GM23248 (cell line): ENCODE results near the gene RPS6KA5. TPM values are rescaled to one million over a fixed set of nuclear protein-coding genes. Genes with fewer than 3 reads are reported as not detected.

Source experiments
- DNase-seq: peaks from one replicate; pipeline ENCODE4 v3.0.0-alpha.2; 2015
- H2AFZ ChIP-seq: fragments of 200-600 bp; sonication (generic); 2 replicates; pipeline ENCODE4 v1.6.1; 2016; ENCODE audit warnings: antibody characterized with exemption
- H3F3A ChIP-seq: fragments of 200-600 bp; sonication (generic); 2 replicates; pipeline ENCODE4 v1.6.1; 2016; ENCODE audit warnings: mild to moderate bottlenecking, antibody characterized with exemption, mixed run types; ENCODE audit not compliant: insufficient read depth
- H3K27ac ChIP-seq: fragments of 200-600 bp; sonication (generic); 2 replicates; pipeline ENCODE4 v1.5.1; 2016; ENCODE audit warnings: mild to moderate bottlenecking
- H3K27me3 ChIP-seq: fragments of 200-600 bp; sonication (generic); replicated peaks from 2 replicates; pipeline ENCODE4 v1.6.1; 2016; ENCODE audit warnings: mild to moderate bottlenecking; ENCODE audit not compliant: insufficient read depth
- H3K36me3 ChIP-seq: fragments of 200-600 bp; sonication (generic); 2 replicates; pipeline ENCODE4 v1.6.1; 2016; ENCODE audit warnings: low read depth, mild to moderate bottlenecking
- H3K4me1 ChIP-seq: fragments of 200-600 bp; sonication (generic); 2 replicates; pipeline ENCODE4 v1.6.1; 2016; ENCODE audit warnings: mild to moderate bottlenecking; ENCODE audit not compliant: insufficient read depth
- H3K4me2 ChIP-seq: fragments of 200-600 bp; sonication (generic); one replicate; pipeline ENCODE4 v1.6.1; 2016; ENCODE audit warnings: mild to moderate bottlenecking; ENCODE audit not compliant: unreplicated experiment
- H3K4me3 ChIP-seq: fragments of 200-600 bp; sonication (generic); 2 replicates; pipeline ENCODE4 v1.5.1; 2016; ENCODE audit warnings: mild to moderate bottlenecking
- H3K79me2 ChIP-seq: fragments of 200-600 bp; sonication (generic); 2 replicates; pipeline ENCODE4 v1.6.1; 2016; ENCODE audit warnings: mild to moderate bottlenecking; ENCODE audit not compliant: insufficient read depth
- H3K9ac ChIP-seq: fragments of 200-600 bp; sonication (generic); 2 replicates; pipeline ENCODE4 v1.6.1; 2016; ENCODE audit warnings: mild to moderate bottlenecking
- H3K9me2 ChIP-seq: fragments of 200-600 bp; sonication (generic); 2 replicates; pipeline ENCODE4 v1.6.1; 2016; ENCODE audit warnings: mixed run types, mild to moderate bottlenecking, moderate library complexity; ENCODE audit not compliant: insufficient read depth
- H3K9me3 ChIP-seq: fragments of 200-600 bp; sonication (generic); one replicate; pipeline ENCODE4 v1.6.1; 2017; ENCODE audit warnings: low read depth
- H4K20me1 ChIP-seq: fragments of 200-600 bp; sonication (generic); 2 replicates; pipeline ENCODE4 v1.6.0; 2016; ENCODE audit not compliant: insufficient read depth
- EZH2 ChIP-seq: fragments of 200-600 bp; sonication (generic); IDR thresholded peaks from 2 replicates; pipeline ENCODE4 v1.6.1; 2018; ENCODE audit warnings: antibody characterized with exemption, mild to moderate bottlenecking; ENCODE audit not compliant: insufficient read depth, poor library complexity, severe bottlenecking
- EZH2phosphoT487 ChIP-seq: fragments of 200-600 bp; sonication (generic); IDR thresholded peaks from 2 replicates; pipeline ENCODE4 v1.6.1; 2018; ENCODE audit warnings: antibody characterized with exemption, moderate library complexity, mild to moderate bottlenecking, low read depth; ENCODE audit not compliant: insufficient read depth
- WGBS, 2 experiments: methylation state at CpG; one replicate each; pipeline ENCODE4 v1.1.6; 2015 to 2017; ENCODE audit warnings: low lambda C conversion rate in 2 of 2, low coverage in 1 of 2; ENCODE audit errors: missing lambda C conversion rate in 2 of 2; 5-methylcytosine and 5-hydroxymethylcytosine counted together
- in situ Hi-C: fragments of 300-500 bp; cut with MboI; formaldehyde crosslinking; loops from 2 replicates; pipeline ENCODE4 v1.15.0; 2020
- polyA plus RNA-seq: library from polyadenylated mRNA; unstranded; fragments of >200 nt; fragmentation: Nextera tagmentation; extraction: Ambion mirVana; gene quantifications from 2 replicates; pipeline ENCODE4 v1.2.1, GENCODE V29; 2016
- total RNA-seq: library from RNA; depleted of rRNA; stranded (reverse); fragments of >200 nt; shearing (Covaris generic); gene quantifications from 2 replicates; pipeline ENCODE4 v1.2.3, GENCODE V29; 2014

The RPS6KA5 gene
- total and polyA plus RNA-seq, 2 experiments from 2014 or later = 0.54 to 1.2 TPM

DNA sequence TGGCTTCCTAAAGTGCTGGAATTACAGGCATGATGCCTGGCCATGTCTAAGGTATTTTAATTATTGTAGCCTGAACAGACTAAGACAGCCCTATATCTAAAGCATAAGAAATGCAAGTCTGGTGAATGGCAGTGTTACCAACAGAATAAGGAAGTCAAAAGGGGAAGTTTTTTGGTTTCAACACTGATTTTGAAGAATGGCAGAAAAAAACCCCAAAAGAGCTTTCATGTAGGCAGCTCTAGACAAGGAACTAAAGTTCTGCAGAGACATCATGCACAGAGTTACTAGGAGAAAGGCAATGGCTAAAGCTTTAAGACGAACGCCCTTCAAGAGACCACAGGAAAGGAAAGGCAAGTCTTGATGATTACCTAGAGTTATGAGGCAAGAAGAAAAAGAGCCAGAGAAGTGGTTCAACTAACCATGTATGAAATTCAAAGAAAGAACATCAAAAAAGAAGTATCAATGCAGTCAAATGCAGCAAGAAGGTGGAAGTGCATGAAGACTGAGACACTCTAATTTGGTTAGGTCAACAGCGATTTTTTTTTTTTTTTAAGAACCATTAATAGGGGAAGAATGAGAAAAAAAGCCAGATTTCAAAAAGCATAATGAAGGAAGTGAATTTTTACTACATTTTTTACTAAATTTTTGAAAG lies 50.8 kb downstream of the RPS6KA5 start:
- Histone ChIP-seq H3K27ac (no peak overlapping the region), H3K4me1 (no peaks in the 10 kb centered on the region), H4K20me1 (no peaks in the 10 kb centered on the region), H3K79me2 (no peaks in the 10 kb centered on the region), H3K4me3 (no peak overlapping the region), H3K4me2 (no peak overlapping the region), H3K9me2 (no peaks in the 10 kb centered on the region), H3K9me3 (no peaks in the 10 kb centered on the region), H3F3A (no peaks in the 10 kb centered on the region), H3K36me3 (no peaks in the 10 kb centered on the region), H3K27me3 (no peaks in the 10 kb centered on the region), H3K9ac (no peak overlapping the region), H2AFZ (no peak overlapping the region)
- TF ChIP-seq EZH2 = no peak
- WGBS, 2 experiments = 78 to 85% methylated on average over 3 of the region's 3 CpGs
- in situ Hi-C loops = no loop called here
- no peak for DNase-seq

DNA sequence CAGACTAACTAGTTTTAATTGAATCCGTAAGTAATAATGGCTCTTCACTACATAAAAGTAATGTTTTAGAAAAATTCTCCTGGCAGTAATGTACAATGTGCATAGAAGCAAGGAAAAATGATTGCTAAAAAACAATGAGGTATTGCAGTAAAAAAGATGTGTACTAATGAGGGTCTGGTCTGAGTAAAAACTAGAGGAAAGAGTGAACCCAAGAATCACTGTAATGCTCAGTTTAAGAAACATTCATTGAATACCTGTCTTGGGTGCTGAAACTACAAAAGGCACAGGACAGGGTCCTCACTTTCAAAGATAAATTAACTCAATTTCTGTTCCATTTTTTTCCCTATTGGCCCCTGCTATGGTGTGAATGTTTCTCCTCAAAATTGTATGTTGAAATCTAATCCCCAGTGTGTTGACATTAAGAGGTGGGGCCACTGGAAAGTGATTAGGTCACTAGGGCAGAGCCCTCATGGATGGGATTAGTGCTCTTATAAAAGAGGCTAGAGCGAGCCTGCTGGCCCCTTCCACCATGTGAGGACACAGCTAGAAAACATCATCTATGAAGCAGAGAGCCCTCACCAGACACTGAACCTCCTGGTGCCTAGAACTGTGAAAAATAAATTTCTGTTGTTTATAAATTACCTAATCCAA lies 51.6 kb downstream of the RPS6KA5 start:
- Histone ChIP-seq H3F3A (no peaks in the 10 kb centered on the region), H2AFZ (no peak overlapping the region), H4K20me1 (no peaks in the 10 kb centered on the region), H3K9me3 (no peaks in the 10 kb centered on the region), H3K27ac (no peak overlapping the region), H3K9me2 (no peaks in the 10 kb centered on the region), H3K36me3 (no peaks in the 10 kb centered on the region), H3K4me3 (no peak overlapping the region), H3K9ac (no peak overlapping the region), H3K27me3 (no peaks in the 10 kb centered on the region), H3K4me2 (no peak overlapping the region), H3K79me2 (no peaks in the 10 kb centered on the region), H3K4me1 (no peaks in the 10 kb centered on the region)
- 59 to 74% methylated on average over 2 of the region's 2 CpGs for WGBS, 2 experiments
- DNase-seq = no peak
- in situ Hi-C loops = no loop called here
- TF ChIP-seq EZH2phosphoT487 (no peak), EZH2 (no peak)

DNA sequence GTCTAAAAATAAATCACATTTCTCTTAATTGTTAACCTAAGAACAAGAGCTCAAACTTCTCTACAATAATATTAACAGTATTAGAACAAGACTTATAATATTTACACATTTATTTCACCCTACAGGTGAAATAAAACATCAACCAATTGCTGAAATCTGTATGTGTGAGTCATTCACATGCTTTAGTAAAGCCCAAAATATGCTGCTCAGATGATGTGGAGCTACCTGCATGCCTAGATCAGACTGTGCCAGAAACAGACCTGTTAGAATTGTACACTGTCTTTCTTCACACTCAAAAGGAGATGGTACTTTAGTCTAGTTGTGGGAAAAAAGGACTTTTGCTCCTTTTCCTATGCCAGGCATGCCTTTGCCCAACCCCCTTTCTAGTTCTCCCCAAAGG lies 54.7 kb downstream of the RPS6KA5 start:
- no peaks in the 10 kb centered on the region for H3K79me2 ChIP-seq
- H3K4me2 ChIP-seq = no peak overlapping the region
- no peak overlapping the region for H3K27ac ChIP-seq
- no peaks in the 10 kb centered on the region for H3F3A ChIP-seq
- no peaks in the 10 kb centered on the region for H3K36me3 ChIP-seq
- no peaks in the 10 kb centered on the region for H4K20me1 ChIP-seq
- in situ Hi-C loops = no loop called here
- no peak overlapping the region for H3K4me3 ChIP-seq
- DNase-seq = no peak
- H3K9me3 ChIP-seq = no peaks in the 10 kb centered on the region
- no peak overlapping the region for H2AFZ ChIP-seq
- no peaks in the 10 kb centered on the region for H3K27me3 ChIP-seq
- no peaks in the 10 kb centered on the region for H3K9me2 ChIP-seq
- no peaks in the 10 kb centered on the region for H3K4me1 ChIP-seq
- H3K9ac ChIP-seq = no peak overlapping the region
- TF ChIP-seq EZH2phosphoT487 (no peak), EZH2 (no peak)

GRCh38 chr14:91004987-91005386 lies 55.5 kb downstream of the RPS6KA5 start:
- no peak overlapping the region for H3K4me3 ChIP-seq
- H2AFZ ChIP-seq = no peak overlapping the region
- no peaks in the 10 kb centered on the region for H3K9me2 ChIP-seq
- H3K4me1 ChIP-seq = no peaks in the 10 kb centered on the region
- DNase-seq = no peak
- no peak overlapping the region for H3K4me2 ChIP-seq
- H3K27ac ChIP-seq = no peak overlapping the region
- no peak overlapping the region for H3K9ac ChIP-seq
- no peaks in the 10 kb centered on the region for H3K36me3 ChIP-seq
- H3K27me3 ChIP-seq = no peaks in the 10 kb centered on the region
- in situ Hi-C loops = no loop called here
- no peaks in the 10 kb centered on the region for H3K79me2 ChIP-seq
- TF ChIP-seq EZH2phosphoT487 (no peak), EZH2 (no peak)
- no peaks in the 10 kb centered on the region for H3K9me3 ChIP-seq
- H3F3A ChIP-seq = no peaks in the 10 kb centered on the region
- no peaks in the 10 kb centered on the region for H4K20me1 ChIP-seq

GRCh38 chr14:90999299-90999698 lies 61.1 kb downstream of the RPS6KA5 start:
- TF ChIP-seq EZH2 (no peak), EZH2phosphoT487 (no peak)
- Histone ChIP-seq H3F3A (no peaks in the 10 kb centered on the region), H3K79me2 (no peaks in the 10 kb centered on the region), H3K27ac (no peak overlapping the region), H3K36me3 (no peaks in the 10 kb centered on the region), H3K9me3 (no peaks in the 10 kb centered on the region), H2AFZ (no peak overlapping the region), H4K20me1 (no peaks in the 10 kb centered on the region), H3K4me1 (no peaks in the 10 kb centered on the region), H3K27me3 (no peaks in the 10 kb centered on the region), H3K4me3 (no peak overlapping the region), H3K9me2 (no peaks in the 10 kb centered on the region), H3K4me2 (no peak overlapping the region), H3K9ac (no peak overlapping the region)
- DNase-seq = no peak
- in situ Hi-C loops = no loop called here
- WGBS, 2 experiments = 95 to 97% methylated on average over 4 of the region's 4 CpGs
